ENCODE measurements around the gene ERFE.

Gene ERFE

GRCh38 chr2:238180554-238180953 is 21.8 kb downstream of the ERFE start:
- no peak for TF ChIP-seq CTCF (IDR thresholded peaks at IDR 0.05; ENCODE audit: borderline replicate concordance, control extremely low read depth, extremely low read depth, insufficient read depth, missing control alignments)
- in situ Hi-C loops (cut with MboI; ENCODE audit: low sequenced_read_pairs, unreplicated experiment) = no loop called here
- DNase-seq (ENCODE audit: low spot score) = no peak

GRCh38 chr2:238182362-238182761 is 23.6 kb downstream of the ERFE start:
- DNase-seq (ENCODE audit: low spot score) = no peak
- in situ Hi-C loops (cut with MboI; ENCODE audit: low sequenced_read_pairs, unreplicated experiment) = no loop called here
- TF ChIP-seq CTCF (IDR thresholded peaks at IDR 0.05; ENCODE audit: borderline replicate concordance, control extremely low read depth, extremely low read depth, insufficient read depth, missing control alignments) = no peak

GRCh38 chr2:238183821-238184220 is 25.1 kb downstream of the ERFE start:
- no peak for TF ChIP-seq CTCF (IDR thresholded peaks at IDR 0.05; ENCODE audit: borderline replicate concordance, control extremely low read depth, extremely low read depth, insufficient read depth, missing control alignments)
- DNase-seq (ENCODE audit: low spot score) = no peak
- in situ Hi-C loops (cut with MboI; ENCODE audit: low sequenced_read_pairs, unreplicated experiment) = no loop called here

- in situ Hi-C loops (cut with MboI; ENCODE audit: low sequenced_read_pairs, unreplicated experiment) = no loop called here
- DNase-seq (ENCODE audit: low spot score) = no peak
- TF ChIP-seq CTCF (IDR thresholded peaks at IDR 0.05; ENCODE audit: borderline replicate concordance, control extremely low read depth, extremely low read depth, insufficient read depth, missing control alignments) = no peak
These were observed 29.1 kb downstream of the ERFE start for GRCh38 chr2:238187618-238188548.

- DNase-seq (ENCODE audit: low spot score) = no peak
- no peak for TF ChIP-seq CTCF (IDR thresholded peaks at IDR 0.05; ENCODE audit: borderline replicate concordance, control extremely low read depth, extremely low read depth, insufficient read depth, missing control alignments)
- in situ Hi-C loops (cut with MboI; ENCODE audit: low sequenced_read_pairs, unreplicated experiment) = no loop called here
These were observed 31.7 kb downstream of the ERFE start for GRCh38 chr2:238190445-238190844.

GRCh38 chr2:238202326-238203093 is 43.7 kb downstream of the ERFE start:
- in situ Hi-C loops (cut with MboI; ENCODE audit: low sequenced_read_pairs, unreplicated experiment) = no loop called here
- TF ChIP-seq CTCF (IDR thresholded peaks at IDR 0.05; ENCODE audit: borderline replicate concordance, control extremely low read depth, extremely low read depth, insufficient read depth, missing control alignments) = no peak
- peak; percentile 39 for DNase-seq (ENCODE audit: low spot score)

Measured in GM13976 (cell line).